IPS-NIHi7 (cell line): Measurements from ENCODE around the gene SNX11.
"Not testable (repeated sequence)": the region's sequence is repeated elsewhere in the genome, so short reads cannot be mapped to it uniquely, and the experiment has no call there.

ENCODE experiments used
- DNase-seq: peaks from one replicate; pipeline ENCODE4 v3.0.0; 2012; ENCODE audit warnings: mixed read lengths; ENCODE audit errors: extremely low spot score

Gene SNX11, protein sequence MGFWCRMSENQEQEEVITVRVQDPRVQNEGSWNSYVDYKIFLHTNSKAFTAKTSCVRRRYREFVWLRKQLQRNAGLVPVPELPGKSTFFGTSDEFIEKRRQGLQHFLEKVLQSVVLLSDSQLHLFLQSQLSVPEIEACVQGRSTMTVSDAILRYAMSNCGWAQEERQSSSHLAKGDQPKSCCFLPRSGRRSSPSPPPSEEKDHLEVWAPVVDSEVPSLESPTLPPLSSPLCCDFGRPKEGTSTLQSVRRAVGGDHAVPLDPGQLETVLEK

DNA sequence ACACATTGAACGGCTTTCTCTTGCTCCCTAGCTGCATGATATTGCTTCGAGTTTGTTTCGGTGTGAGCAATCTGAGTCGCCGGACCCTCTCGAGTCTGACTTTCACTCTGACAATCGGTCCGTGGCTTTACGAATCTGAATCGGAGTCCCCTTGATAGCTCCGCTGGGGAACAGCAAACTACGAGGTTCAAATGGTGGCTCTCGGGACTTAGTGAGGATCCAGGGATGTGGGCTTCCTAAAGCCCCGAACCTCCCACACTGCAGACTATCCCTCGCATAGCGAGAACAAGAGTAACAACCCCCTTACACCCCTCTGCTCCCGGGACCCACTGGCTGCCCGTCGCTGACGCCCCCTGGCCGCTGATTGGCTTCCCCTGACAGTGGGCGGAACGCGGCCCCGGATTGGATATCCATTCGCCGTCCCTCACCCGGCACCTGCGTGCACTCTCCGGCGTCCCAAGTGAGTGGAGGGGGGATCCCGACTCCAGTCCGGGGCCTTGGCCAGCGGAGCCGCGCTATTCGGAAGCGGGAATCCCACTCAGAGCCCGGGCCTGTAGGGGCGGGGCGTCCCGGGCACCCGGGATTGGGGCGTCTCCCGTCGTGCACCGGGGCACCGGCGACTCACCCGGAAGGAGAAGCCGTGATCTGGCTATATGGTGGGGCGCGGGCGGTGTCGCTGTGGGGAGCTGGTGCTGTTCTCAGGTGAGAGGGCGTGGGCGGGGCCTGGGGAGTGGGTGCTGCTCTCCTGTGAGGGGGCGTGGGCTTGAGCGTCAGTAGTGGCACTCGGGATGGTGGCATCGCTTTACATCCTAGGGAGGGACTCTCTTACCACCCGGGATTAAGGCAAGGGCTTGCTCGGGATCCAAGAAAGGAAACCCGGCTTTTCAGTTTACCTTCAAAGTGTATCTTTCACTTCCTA, at the start of gene SNX11:
Gene SNX11 (plus strand): TSS at position 630 of the 919 bp plus-strand sequence. CDS start 4,278 bp downstream, outside the sequence.
- DNase-seq: peak; percentile 94

DNA sequence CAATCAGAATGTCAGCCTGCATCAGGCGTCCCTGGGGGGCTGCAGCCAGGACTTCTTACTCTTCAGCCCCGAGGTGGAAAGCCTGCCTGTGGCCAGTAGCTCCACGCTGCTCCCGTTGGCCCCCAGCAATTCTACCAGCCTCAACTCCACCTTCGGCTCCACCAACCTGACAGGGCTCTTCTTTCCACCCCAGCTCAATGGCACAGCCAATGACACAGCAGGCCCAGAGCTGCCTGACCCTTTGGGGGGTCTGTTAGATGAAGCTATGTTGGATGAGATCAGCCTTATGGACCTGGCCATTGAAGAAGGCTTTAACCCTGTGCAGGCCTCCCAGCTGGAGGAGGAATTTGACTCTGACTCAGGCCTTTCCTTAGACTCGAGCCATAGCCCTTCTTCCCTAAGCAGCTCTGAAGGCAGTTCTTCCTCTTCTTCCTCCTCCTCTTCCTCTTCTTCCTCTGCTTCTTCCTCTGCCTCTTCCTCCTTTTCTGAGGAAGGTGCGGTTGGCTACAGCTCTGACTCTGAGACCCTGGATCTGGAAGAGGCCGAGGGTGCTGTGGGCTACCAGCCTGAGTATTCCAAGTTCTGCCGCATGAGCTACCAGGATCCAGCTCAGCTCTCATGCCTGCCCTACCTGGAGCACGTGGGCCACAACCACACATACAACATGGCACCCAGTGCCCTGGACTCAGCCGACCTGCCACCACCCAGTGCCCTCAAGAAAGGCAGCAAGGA, 49.0 kb upstream of the SNX11 start:
- DNase-seq: no peak

DNA sequence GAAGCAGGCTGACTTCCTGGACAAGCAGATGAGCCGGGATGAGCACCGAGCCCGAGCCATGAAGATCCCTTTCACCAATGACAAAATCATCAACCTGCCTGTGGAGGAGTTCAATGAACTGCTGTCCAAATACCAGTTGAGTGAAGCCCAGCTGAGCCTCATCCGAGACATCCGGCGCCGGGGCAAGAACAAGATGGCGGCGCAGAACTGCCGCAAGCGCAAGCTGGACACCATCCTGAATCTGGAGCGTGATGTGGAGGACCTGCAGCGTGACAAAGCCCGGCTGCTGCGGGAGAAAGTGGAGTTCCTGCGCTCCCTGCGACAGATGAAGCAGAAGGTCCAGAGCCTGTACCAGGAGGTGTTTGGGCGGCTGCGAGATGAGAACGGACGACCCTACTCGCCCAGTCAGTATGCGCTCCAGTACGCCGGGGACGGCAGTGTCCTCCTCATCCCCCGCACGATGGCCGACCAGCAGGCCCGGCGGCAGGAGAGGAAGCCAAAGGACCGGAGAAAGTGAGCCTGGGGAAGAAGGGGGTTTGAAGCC, 48.4 kb upstream of the SNX11 start:
- DNase-seq: no peak

DNA sequence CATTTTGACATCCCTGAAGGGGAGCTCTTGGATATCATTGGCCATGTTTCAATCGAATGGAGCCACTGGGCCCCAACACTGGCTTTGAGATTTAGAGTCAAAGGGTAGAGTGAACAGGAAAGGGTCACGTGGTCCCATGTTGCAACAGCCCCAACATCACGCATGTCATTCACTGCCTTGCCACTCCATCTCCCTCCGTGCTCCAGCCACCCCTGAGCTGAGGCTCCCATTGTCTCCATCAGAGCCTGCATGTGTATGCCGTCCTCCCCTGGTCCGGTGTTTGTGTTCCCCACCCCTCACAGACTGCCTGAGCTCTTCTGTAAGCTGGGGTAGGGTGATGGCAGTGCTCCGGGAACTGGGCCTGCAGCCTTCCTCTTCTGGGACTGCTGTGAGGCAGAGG, 47.3 kb upstream of the SNX11 start:
- DNase-seq: no peak

DNA sequence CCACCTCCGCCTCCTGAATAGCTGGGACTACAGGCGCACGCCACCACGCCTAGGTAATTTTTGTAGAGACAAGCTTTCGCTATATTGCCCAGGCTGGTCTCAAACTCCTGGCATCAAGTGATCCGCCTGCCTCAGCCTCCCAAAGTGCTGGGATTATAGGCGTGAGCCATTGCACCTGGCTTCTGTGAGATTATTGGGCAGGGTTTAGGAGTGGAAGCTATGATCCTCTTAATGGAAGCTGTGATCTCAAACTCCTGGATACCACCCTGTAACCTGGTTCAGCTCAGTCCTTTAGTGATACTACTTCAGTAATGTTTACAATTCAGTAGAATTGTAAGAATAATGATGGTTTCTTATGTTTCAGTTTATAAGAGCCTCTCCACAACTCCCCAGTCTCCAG, 45.3 kb upstream of the SNX11 start:
- no peak for DNase-seq

DNA sequence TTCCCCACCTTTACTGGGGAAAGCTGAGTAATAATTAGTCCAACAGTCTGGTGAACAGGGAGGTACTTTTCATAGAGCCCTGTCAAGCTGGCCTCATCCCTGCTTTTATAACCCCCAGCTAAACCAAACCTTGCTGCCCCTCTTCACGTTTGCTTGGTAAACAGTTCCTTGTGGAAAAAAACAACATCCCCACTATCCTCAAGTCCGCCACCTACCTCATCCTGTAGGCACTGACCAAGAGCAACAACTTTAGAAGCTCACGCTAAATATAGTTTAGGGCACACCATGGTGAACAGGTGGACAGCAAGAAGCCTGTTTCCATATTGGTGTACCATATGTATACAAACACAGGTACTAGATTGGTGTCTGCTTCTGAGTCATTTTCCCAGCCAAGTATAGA, 42.9 kb upstream of the SNX11 start:
- no peak for DNase-seq

DNA sequence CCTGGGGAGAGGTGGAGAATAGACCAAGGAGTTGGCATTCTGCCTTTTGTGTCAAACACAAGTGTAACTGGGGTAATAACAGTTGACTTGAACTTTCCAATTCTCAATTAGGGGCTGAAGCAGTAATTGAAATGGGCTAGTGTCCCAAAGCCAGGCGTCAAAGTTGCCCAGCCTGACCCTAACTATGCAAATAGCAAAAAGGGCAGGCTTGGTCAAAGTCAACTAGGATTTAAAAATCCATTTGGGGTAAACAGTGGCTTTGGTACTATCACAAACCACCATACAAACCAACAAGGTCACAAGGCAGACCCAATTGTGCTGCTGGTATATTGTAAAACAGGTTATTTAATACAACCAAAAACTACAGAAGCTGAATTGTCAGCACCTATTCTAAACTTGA, 41.4 kb upstream of the SNX11 start:
- DNase-seq: no peak

DNA sequence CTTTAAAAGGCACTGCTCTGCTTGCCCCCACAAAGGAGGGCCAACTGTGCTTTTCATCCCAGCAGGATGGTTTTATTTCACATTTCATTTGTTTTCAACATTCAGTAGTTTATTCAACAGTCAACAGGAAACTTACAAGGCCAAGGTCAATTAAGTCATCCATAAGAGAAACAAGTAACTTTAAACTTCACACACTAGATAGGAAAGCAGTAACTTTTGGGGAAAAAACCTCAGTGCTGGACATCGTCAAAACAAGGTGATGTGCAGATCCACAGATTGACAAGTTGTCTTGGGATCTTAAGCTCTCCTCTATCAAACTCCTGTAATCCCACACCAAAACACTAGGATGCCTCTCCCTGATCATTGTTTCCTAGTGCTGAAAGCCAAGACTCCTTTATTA, 40.9 kb upstream of the SNX11 start:
- no peak for DNase-seq

DNA sequence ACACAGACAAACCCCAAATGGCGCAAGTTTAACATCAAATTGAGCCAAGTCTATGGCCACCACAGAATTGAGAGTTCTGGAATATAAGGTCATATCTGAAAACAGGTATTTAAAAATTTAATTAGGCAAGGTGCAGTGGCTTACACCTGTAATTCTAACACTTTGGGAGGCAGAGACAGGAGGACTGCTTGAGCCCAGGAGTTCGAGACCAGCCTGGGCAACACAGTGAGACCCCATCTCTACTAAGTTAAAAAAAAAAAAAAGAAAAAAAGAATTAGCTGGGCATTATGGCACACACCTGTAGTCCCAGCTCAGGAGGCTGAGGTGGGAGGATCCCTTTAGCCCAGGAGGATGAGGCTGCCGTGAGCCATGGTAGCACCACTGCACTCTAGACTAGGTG, 40.3 kb upstream of the SNX11 start:
- no peak for DNase-seq

DNA sequence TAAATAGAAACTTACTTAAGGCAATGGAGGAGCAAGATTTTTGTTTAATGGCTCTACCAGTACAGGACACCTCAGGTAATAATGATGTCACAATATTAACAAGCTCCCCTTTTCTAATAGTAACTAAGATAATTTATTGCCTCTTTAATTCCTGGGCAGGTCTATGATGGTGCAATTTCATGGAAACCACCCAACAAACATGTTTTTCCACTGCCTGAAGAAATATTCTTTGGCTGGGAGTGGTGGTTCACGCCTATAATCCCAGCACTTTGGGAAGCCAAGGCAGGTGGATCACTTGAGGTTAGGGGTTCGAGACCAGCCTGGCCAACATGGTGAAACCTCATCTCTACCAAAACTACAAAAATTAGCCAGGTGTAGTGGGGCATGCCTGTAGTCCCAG, 39.8 kb upstream of the SNX11 start:
- not testable (repeated sequence) for DNase-seq

DNA sequence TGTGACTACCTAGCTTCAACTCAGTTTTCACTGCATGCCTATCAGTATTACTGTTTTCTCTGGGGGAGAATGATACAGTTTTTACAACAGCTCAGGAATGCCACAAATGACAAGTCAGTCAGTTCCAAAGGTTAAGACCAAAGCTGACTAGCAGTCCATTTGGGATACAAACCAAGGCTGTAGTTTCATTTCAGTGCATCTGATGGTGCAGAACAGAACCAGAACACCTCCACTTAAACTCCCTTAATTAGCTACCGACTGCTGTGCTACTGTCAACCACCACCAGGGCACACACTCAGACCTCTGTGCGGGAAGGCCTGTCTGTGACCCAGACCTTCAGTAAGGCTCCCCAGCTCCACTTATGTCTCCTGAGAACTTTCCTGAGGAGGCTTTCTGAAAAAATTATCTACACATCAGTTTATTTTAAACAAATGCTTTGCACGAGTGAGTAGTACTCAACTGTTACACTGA, 39.0 kb upstream of the SNX11 start:
- peak; percentile 60 for DNase-seq

DNA sequence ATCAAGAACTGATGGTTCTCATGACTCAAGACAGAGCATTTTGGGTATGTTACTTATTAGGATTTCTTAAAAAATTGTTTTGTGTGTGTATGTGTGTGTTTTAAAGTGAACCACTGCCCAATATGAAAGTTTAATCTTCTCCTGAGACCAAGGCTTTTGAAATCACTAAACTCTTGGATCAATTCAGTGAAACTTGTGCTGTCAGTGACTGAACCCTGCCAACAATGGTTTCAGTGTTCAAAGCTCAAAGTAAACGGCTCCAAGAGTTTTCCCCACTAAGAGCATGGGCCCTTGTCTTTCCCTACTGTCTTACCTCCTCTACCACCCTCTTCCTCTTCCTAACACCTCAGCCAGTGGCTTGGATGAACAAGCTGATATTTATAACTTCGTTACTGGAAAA, 37.4 kb upstream of the SNX11 start:
- no peak for DNase-seq

DNA sequence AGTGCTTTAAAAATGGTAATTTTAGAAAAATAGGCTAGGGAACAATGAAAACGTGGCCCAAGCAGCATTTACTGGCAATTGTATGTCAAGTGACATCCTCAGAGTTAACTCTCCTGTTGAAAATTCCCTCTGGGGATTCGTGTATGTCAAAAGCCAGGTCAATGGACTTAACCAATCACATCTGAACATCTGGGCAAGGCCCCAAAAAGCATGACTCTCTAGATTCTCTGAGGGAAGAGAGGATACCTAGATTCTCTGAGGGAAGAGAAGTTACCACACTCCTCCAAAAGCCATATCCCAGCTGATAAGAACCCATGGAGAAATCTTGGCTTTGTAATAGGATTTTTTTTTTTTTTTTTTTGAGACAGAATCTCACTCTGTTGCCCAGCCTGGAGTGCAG, 35.9 kb upstream of the SNX11 start:
- no peak for DNase-seq

DNA sequence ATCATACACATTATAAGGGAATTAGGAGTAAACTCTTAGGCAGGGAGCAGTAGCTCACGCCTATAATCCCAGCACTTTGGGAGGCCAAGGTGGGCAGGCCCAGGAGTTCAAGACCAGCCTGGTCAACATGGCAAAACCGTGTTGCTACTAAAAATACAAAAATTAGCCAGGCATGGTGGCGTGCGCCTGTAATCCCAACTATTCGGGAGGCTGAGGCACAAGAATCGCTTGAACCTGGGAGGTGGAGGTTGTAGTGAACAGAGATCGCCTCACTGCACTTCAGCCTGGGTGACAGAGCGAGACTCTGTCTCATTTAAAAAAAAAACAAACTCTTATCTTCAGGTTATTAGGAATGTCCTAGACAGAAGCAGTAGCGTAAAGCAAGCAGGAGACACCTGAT, 34.8 kb upstream of the SNX11 start:
- not testable (repeated sequence) for DNase-seq

DNA sequence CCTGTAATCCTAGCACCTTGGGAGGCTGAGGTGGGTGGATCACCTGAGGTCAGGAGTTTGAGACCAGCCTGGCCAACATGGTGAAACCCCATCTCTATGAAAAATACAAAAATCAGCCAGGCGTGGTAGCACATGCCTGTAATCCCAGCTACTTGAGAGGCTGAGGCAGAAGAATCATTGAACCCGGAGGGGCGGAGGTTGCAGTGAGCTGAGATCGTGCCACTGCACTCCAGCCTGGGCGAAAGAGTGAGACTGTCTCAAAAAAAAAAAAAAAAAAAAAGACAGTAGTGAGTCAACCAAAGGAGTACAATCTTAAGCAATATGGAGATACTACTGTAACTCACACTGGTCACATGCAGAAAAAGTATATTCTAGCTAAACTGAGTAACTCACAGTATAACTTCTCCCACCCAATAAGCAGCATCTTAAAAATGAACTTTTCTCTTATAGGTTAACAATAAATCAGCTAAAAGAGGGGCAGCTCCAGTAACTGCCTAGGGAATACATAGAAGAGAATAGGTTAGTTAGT, 33.9 kb upstream of the SNX11 start:
- not testable (repeated sequence) for DNase-seq

DNA sequence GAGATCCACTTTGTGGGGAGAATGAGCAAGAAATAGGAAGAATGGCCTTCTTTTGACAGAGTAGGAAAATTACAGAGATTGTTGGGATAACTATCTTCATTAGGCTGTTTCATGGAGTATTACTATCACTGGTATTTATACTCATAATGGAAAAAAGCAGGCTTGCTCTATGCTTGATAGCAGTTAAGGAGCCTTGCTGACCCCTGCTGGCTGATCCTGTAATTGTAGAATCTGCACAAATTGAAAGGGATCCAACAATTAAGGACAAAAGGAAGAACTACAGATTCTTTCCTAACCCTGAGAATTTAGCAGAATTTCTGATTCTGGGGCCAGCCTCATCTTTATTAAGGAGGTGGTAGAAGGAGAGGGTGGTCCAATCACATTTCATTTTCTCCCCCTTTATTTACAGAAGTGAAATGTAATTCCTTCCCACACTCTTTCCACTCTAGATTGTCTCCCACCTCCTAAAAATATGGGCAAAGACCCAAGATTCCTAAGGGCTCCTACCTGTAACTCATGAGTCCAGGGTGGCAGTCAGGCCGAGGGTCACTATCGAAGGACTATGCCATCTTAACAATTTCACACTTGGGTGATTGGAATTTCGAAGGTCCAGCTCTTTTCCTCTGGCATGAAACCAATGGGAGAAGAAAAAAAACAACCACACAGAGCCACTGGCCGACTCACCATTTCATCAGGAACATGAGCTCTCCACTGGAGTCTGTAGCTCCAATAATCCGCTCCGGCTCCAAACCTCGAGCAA, 33.1 kb upstream of the SNX11 start:
- peak; percentile 49 for DNase-seq

DNA sequence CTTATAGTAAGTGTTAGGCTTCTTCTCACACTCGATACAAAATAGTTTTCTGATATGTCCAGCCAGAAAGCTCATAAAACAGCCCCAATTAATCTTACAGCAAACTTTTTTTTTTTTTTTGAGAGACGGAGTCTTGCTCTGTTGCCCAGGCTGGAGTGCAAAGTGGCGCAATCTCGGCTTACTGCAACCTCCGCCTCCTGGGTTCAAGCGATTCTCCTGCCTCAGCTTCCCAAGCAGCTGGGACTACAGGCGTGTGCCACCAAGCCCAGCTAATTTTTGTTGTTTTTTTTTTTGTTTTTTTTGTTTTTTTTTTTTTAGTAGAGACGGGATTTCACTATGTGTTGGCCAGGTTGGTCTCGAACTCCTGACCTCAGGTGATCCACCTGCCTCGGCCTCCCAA, 30.4 kb upstream of the SNX11 start:
- not testable (repeated sequence) for DNase-seq

DNA sequence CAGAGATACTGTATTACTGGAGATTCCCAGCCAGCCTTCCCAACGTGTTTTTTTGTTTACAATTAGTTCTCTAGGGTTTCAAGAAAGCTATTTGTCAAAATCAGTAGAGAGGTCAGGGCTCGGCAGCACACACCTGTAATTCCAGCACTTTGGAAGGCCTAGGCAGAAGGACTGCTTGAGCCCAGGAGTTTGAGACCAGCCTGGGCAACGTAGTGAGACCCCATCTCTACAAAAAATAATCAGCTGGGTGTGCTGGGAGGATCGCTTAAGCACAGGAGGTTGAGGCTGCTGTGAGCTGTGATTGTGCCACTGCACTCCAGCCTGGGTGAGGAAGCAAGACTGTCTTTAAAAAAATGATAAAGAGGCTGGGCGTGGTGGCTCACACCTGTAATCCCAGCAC, 25.7 kb upstream of the SNX11 start:
- DNase-seq: no peak

DNA sequence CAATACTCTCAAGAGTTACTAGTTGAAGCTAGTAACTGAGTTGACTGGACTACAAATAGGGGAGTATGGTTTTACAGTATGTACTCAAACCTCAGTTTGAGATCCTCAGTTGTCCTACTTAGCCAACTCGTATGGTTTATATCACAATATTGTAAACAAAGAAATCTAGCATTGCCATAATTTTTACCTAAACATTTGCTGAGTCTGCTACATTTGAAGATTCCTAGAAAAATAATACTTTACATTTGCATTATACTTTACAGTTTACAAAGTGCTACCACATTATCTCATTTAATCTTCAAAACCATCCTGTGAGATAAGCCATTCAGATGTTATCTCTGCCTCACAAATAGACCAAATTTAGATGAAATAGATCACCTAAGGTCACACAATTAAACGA, 22.6 kb upstream of the SNX11 start:
- no peak for DNase-seq

DNA sequence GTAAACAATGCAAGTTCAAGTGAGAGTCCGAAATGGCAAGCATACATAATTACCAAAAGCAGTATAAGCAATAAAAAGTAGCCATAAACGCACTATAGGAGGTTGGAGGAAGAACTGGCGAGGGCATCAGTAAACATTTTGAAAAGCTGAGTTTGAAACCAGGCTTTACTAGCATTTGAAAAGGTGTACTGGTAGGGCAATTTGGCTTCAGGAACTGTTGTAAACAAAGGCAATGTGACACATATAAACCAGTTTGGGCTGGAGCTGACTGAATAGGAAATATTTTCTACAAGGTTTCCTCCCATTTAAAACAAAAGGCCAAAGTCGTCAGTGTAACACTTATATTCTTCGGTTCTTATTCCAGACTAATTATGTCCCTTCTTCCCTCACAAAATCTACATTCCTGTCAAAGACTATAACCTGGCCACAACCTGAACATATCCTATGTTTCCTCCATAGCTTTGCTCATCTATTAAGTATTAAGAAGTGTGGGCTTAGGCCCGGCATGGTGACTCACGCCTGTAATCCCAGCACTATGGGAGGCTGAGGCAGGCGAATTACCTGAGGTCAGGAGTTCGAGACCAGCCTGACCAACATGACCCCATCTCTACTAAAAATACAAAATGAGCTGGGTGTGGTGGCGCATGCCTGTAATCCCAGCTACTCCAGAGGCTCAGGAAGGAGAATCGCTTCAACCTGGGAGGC, 14.1 kb upstream of the SNX11 start:
- DNase-seq: no peak
